HT-29 (cell line): ENCODE results near the gene TSSK6. TPM values are rescaled to one million over a fixed set of nuclear protein-coding genes. Genes with fewer than 3 reads are reported as not detected.
A peak's percentile ranks its signal among the peaks of the same experiment; 100 is the strongest.

Source experiments
- DNase-seq: peaks from one replicate; pipeline ENCODE4 v3.0.0-alpha.2; 2015; ENCODE audit warnings: low spot score
- total RNA-seq: library from RNA; depleted of rRNA; stranded (reverse); fragments of >200 nt; shearing (Covaris generic); gene quantifications from 2 replicates; pipeline ENCODE4 v1.2.3, GENCODE V29; 2014

Gene TSSK6
- total RNA-seq, 1 experiment from 2014 or later: 1.3 TPM

DNA sequence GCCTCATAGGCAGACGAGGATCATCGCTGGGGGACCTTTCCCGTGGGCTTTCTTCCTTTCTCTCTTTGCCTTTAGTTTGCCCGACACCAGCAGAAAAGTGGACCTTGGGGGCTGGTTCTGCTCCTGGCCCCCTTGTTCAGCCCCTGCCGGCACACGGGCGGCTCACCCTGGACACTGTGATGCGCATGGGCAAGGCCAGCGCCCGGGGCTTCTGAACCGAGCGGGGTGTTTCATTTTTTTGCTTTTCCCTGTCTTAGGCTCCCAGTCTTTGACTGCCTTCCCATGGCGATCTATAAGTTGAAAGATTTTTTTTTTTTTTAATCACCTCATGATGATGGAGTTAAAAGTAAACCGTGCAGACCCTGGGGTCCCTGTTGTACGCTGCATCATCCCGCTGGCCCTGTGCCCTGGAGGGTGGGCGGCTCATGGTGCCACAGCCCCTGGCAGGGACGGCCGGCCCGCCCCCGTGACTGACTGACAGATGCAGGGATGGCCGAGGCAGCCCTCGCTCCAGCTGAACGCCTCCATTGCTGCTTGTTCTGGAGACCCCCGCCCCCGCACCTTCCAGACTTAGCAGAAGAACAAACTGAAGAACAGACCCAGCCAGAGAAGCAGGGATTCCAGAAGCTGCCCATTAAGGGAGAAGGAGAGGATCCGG, 9.6 kb downstream of the TSSK6 start:
- DNase-seq: no peak

DNA sequence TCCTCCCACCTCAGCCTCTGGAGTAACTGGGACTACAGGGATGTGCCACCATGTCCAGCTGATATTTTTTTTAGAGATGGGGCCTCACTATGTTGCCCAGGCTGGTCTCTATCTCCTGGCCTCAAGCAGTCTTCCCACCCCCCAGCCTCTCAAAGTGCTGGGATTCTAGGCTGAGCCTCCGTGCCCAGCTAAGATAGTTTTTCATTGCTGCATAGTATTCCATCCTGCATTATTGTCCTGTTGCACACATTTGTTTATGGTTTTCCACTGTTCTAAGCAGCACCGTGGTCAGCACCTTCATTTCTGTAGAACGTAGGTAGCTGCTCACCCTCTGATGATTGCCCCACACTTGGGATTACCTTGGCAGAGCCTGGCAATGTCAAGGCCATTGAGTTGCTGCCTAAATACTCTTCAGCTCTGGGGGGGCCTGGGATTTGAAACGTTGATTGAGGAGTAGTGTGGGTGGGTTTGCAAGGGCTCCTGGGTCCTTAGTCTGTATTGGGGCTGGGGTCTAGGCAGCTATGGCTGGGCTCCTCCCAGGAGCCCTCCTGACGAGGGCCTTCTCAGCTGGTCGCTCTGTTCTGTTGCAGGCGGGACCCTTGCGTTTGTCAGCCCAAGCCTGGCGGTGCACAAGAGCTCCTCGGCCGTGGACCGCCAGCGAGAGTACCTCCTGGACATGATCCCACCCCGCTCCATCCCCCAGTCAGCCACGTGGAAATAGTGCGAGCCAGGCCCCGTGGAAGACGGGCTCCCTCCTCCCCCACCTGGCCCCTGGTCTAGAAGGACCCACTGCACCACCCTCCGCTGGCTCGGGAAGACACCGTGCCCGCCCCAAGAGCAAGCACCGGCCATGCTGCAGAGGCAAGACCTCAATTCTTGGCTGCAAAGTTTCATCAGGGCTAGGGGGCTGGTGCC, 10.3 kb downstream of the TSSK6 start:
- DNase-seq: no peak

DNA sequence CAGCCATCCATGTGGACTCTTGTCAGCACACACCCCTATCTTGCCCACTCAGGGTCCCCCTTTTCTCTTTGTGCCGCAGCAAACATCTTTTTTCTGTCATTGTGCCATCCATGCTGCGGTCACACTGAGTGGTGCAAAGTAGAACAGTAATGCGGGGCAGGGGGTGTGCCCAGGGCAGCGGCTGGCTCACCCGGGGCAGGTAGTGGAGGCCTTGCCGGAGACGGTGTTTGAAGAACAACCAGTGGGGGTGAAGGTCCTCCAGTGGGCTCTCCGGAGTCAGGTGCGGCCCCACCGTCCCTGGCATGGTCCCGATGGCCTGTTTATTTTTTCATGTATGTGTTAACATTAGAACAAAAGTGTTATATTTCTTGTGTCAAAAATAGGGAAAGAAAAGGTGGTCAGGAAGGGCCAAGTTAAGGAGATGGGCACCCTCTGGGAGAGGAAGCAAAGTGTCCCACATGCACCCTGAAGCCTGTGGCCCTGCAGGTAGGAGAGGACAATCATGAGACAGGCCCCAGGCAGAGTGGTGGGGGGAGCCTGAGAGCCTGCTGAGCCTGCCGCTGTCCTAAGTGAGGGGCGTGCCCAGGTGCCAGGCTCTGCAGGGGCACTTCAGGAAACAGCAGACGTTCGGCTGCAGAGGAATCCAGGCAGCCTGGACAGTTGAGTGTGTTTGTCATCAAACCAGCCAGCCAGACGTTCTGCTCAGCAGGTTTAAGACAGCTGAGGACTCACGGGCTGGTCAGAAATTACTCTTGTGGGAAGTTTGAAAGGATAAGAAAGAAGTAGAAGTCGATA, 12.3 kb downstream of the TSSK6 start:
- no peak for DNase-seq

DNA sequence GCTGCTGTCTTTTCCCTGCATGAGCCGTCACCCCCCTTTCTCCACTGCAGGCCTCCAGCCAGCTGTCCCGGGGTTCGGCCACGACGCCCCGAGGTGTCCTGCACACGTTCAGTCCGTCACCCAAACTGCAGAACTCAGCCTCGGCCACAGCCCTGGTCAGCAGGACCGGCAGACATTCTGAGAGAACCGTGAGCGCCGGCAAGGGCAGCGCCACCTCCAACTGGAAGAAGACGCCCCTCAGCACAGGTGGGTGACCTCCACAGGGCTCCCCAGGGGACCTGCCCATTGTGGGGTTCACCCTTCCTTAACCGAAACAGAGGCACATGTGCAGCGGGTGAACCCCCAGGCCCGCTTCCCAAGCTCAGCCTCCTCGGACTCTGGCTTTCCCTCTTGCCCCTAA, 13.1 kb downstream of the TSSK6 start:
- no peak for DNase-seq

GRCh38 chr19:19501798-19502197, 13.6 kb downstream of the TSSK6 start:
- no peak for DNase-seq

DNA sequence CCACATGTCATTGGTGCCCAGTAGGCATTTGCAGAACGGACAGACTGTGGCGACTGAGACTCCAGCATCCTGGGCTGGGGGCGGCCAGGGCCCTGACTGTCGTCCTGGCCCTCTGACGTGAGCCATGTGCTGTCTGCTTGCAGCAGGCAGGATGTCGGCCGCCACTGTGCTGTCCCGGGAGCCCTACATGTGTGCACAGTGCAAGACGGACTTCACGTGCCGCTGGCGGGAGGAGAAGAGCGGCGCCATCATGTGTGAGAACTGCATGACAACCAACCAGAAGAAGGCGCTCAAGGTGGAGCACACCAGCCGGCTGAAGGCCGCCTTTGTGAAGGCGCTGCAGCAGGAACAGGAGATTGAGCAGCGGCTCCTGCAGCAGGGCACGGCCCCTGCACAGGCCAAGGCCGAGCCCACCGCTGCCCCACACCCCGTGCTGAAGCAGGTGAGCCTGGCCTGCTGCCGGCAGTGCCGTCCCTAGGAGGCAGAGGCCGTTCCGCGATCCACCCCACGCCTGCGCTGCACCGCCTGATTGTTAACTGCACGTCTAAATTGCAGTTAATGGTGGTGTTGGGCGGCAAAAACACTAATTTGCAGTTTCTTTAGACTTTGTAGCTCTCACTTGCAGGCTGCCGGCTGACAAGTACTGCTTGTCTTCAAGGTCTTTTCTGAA, 14.2 kb downstream of the TSSK6 start:
- DNase-seq: no peak

- no peak for DNase-seq
Observed at GRCh38 chr19:19499272-19499995, 15.9 kb downstream of the TSSK6 start.

- DNase-seq: no peak
Observed at GRCh38 chr19:19498255-19498991, 16.9 kb downstream of the TSSK6 start.

- no peak for DNase-seq
Observed at GRCh38 chr19:19495614-19496603, 19.4 kb downstream of the TSSK6 start.

DNA sequence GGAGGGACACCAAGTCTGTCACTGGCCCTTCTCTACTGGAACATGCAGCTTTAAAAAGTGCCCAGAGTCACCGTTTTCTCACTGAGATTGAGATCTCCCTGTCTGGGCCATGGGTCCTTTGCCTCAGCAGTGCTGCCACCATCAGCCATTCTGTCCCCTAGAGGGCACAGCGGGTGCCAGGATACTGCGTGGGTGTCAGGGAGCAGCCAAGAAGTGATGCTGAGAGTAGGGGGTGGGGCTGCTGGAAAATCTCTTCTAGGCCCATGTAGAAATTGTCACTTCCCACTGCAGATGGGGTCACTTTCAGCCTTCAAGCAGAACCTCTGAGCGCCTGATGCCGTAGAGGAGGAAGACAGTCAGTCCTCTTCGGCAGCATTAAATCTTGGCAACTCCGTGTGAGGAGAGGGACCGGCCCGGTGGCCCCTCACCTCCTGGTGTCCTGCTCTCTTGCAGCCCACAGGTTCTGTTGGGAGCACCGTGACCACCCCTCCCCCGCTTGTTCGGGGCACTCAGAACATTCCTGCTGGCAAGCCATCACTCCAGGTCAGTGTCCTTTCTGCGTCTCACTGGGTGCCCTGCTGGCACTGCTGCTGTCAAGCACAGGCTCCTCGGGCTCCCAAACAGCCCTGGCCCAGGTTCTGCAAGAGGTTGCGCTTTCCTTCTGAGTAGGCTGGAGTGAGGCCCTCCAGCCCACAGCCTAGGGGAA, 21.4 kb downstream of the TSSK6 start:
- DNase-seq: no peak

DNA sequence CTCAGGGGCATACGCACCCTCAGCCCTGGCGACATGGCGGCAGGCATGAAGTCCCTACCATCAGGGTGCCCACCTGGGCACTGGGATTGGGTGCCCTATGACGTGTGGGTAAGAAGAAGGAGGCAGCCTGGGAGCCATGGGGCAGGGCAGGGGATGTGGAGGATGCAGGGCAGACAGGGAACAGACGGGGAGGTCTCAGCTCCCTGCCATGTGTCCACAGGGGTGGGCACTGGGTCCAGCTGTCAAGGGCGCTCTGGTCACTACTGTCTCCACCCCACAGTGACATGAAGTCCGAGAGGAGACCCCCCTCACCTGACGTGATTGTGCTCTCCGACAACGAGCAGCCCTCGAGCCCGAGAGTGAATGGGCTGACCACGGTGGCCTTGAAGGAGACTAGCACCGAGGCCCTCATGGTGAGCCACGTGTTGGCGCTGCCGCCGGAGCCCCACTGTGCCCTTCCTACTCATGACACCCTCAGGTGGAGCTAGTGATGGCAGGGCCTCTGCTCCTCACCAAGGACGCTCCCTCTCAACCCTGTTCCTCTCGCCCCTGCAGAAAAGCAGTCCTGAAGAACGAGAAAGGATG, 23.2 kb downstream of the TSSK6 start:
- DNase-seq: no peak

DNA sequence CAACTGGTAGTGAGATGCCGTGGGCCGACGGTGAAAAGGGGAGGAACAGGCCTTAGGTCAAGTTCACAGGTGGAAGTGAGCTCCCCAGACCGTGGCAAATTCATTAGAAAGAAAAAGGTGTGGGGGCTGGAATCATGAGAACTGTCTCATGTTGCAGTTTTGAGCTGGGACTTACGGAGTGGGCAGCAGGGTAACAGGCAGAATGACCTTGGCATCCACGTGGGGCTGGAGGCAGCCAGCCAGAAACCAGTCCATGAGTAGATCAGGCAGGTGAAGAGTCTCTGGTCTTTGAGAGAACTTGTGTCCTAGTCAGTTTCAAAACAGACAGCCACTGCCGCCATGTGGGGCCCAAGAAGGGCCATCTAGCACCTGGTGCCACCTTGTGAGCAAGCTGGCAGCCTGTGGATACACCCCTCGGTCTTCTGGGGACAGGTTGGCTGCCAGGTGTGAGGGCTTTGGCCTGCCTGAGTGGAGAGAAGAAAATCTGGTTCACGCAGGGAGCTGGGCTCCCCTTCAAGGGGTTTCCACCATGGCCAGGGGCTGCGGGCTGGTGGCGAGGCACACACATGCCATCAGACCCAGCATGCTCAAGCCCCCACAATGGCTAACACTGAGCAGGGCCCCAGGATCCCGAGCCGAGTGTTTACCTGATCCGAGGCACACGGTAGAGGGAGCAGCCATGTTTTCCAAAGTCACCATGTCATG, 23.9 kb downstream of the TSSK6 start:
- DNase-seq: no peak

GRCh38 chr19:19490214-19490968, 25.0 kb downstream of the TSSK6 start:
- peak; percentile 78 for DNase-seq

- no peak for DNase-seq
Observed at GRCh38 chr19:19489804-19490204, 25.5 kb downstream of the TSSK6 start.

GRCh38 chr19:19488875-19489690, 26.3 kb downstream of the TSSK6 start:
- peak; percentile 53 for DNase-seq
